ENCODE results near the gene MNT.

The MNT gene

DNA sequence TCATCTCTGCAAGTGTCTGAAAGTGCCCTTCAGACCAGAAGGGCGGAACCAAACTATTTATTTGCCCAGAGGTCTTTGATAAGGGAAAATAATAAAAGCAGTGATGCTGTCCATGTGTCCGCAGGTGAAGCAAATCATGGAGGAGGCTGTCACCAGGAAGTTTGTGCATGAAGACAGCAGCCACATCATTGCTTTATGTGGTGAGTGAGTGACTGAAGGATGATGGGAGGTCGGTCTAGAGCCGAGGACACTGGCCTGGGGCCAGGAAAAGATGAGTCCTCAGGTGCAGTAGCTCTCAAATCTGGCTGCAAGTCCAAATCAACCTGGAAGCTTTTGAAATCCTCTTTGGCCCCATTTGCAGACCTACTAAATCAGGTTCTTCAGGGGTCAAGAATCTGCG is 57.4 kb downstream of the MNT start:
- H3K36me3 ChIP-seq (ENCODE audit: insufficient read depth, insufficient read length, low read length) = peaks cover 30% of the 10 kb centered on the region
- TF ChIP-seq SUZ12 (IDR thresholded peaks at IDR 0.05; ENCODE audit: extremely low read depth, insufficient read depth, insufficient read length) (no peak), ZNF274 (IDR thresholded peaks at IDR 0.05; ENCODE audit: low read depth, low read length) (no peak), YY1 (IDR thresholded peaks at IDR 0.05; ENCODE audit: insufficient read depth, insufficient read length) (no peak)
- H3K4me3 ChIP-seq (ENCODE audit: insufficient read length, low read depth) = no peak overlapping the region
- no peak for DNase-seq (ENCODE audit: low read depth, low spot score)
- peaks cover 2% of the 10 kb centered on the region for H3K4me1 ChIP-seq (ENCODE audit: insufficient read depth, insufficient read length)
- H3K9me3 ChIP-seq (ENCODE audit: insufficient read depth, low read length) = no peaks in the 10 kb centered on the region
- no peaks in the 10 kb centered on the region for H3K27me3 ChIP-seq (ENCODE audit: insufficient read depth, insufficient read length)
- H3K9ac ChIP-seq (ENCODE audit: insufficient read length, low read depth) = no peak overlapping the region

DNA sequence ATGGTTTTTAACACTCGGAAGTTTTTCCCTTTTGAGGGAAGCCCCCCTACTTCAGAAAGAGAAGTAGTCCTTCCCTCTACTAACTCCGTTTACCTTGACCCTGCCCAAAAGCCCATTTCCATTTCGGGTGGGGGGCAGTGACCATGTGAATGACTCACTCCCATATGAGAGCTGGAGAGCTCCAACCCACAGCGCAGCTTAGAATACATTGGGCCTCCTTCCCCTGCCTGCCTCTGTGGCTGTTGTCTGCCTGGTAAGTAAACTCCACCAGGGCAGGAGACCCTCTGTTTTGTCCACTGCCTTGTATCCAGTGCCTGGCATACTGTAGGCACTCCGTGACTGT is 62.6 kb downstream of the MNT start:
- peaks cover 36% of the 10 kb centered on the region for H3K36me3 ChIP-seq (ENCODE audit: insufficient read depth, insufficient read length, low read length)
- H3K9me3 ChIP-seq (ENCODE audit: insufficient read depth, low read length) = no peaks in the 10 kb centered on the region
- peak overlapping the region; percentile 99 for H3K9ac ChIP-seq (ENCODE audit: insufficient read length, low read depth)
- no peak for DNase-seq (ENCODE audit: low read depth, low spot score)
- H3K4me1 ChIP-seq (ENCODE audit: insufficient read depth, insufficient read length) = peaks cover 4% of the 10 kb centered on the region
- TF ChIP-seq ZNF274 (IDR thresholded peaks at IDR 0.05; ENCODE audit: low read depth, low read length) (no peak), YY1 (IDR thresholded peaks at IDR 0.05; ENCODE audit: insufficient read depth, insufficient read length) (no peak), SUZ12 (IDR thresholded peaks at IDR 0.05; ENCODE audit: extremely low read depth, insufficient read depth, insufficient read length) (no peak)
- H3K27me3 ChIP-seq (ENCODE audit: insufficient read depth, insufficient read length) = no peaks in the 10 kb centered on the region
- peak overlapping the region; percentile 98 for H3K4me3 ChIP-seq (ENCODE audit: insufficient read length, low read depth)

DNA sequence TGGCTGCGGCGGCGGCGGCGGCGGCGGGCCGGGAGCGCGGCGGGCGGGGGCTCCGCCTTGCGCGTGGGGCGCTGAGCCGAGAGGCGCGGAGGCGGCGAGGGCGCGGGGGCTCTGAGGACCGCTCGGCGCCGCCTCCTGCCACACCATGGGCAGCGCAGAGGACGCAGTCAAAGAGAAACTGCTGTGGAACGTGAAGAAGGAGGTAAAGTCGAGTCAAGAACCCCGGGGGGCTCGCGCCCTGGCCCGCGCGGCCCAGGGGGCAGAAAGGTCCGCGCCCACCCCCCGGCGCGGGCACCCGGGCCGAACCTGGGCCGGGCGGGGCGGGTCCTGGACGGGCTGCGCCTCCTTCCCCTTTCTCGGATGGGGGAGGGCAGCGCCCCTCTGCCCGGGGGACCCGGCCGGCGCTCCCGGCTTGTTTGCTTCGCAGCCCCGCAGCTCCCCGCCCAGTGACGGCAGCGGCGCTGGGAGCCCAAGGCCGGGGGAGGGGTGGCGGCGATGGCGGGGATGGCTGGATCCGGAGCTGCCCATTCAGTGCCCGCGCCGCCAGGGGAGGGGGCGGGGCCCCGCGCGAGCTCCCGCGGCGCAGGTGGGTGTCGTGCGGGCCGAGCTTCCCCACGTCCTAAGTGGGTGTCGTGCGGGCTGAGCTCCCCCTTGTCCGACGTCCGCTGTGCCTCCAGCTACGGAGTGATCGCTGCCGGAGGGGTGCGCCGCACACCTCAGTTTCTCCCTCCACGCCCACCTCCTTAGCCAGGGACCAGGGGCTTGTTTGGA is 63.1 kb downstream of the MNT start:
- TF ChIP-seq YY1 (IDR thresholded peaks at IDR 0.05; ENCODE audit: insufficient read depth, insufficient read length) (no peak), ZNF274 (IDR thresholded peaks at IDR 0.05; ENCODE audit: low read depth, low read length) (no peak), SUZ12 (IDR thresholded peaks at IDR 0.05; ENCODE audit: extremely low read depth, insufficient read depth, insufficient read length) (no peak)
- DNase-seq (ENCODE audit: low read depth, low spot score) = no peak
- peak overlapping the region; percentile 99 for H3K9ac ChIP-seq (ENCODE audit: insufficient read length, low read depth)

DNA sequence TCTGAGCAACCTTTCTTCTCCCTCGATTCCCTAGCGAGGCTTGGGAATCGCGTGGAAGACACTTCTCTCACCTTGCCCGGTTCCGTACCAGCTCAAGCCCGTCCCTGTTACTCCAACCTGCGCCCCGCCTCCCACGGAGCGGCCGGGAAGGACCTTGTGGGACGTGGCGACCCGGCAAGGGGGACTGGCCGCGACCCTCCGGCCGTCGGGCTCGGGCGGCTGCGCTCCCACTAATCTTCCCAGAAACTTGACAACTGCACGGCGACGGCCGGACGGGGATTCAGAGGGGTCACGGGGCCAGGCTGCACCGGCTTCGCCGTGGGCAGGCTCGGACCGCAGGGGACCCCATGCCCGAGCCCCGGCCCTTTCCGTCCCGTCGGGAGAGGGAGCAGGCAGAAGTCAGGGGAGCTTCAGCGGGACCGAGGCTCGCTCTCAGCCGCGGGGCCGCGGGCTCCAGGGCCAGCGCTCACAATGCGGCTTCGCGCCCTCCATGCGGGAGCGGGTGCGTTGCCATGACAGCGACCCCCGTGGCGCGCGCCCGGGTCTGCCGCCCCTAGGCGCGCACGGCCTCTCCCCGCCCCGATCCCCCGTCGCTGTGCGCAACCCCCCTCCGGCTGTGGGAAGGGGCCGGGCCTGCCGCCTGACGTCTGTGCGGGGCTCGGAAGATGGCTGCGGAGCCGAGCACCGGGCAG is 63.9 kb downstream of the MNT start, which contains the start of gene SGSM2:
Gene SGSM2, plus strand, starts transcription at position 650 of the 692 bp plus-strand sequence. CDS start 188 bp downstream, outside the sequence.
- H3K4me3 ChIP-seq (ENCODE audit: insufficient read length, low read depth) = peak within 1 kb of the TSS; percentile 98
- H3K27me3 ChIP-seq (ENCODE audit: insufficient read depth, insufficient read length) = no peaks in the 10 kb centered on the region
- H3K9me3 ChIP-seq (ENCODE audit: insufficient read depth, low read length) = no peaks in the 10 kb centered on the region
- DNase-seq (ENCODE audit: low read depth, low spot score) = no peak
- peaks cover 4% of the 10 kb centered on the region for H3K4me1 ChIP-seq (ENCODE audit: insufficient read depth, insufficient read length)
- peaks cover 44% of the 10 kb centered on the region for H3K36me3 ChIP-seq (ENCODE audit: insufficient read depth, insufficient read length, low read length)
- H3K9ac ChIP-seq (ENCODE audit: insufficient read length, low read depth) = peak within 1 kb of the TSS; percentile 99
- TF ChIP-seq SUZ12 (IDR thresholded peaks at IDR 0.05; ENCODE audit: extremely low read depth, insufficient read depth, insufficient read length) = no peak
- no peak for TF ChIP-seq ZNF274 (IDR thresholded peaks at IDR 0.05; ENCODE audit: low read depth, low read length)
- no peak for TF ChIP-seq YY1 (IDR thresholded peaks at IDR 0.05; ENCODE audit: insufficient read depth, insufficient read length)

More for the DNA sequence above, 63.1 kb downstream of the MNT start:
- no peaks in the 10 kb centered on the region for H3K9me3 ChIP-seq (ENCODE audit: insufficient read depth, low read length)
- H3K36me3 ChIP-seq (ENCODE audit: insufficient read depth, insufficient read length, low read length) = peaks cover 39% of the 10 kb centered on the region
- H3K4me1 ChIP-seq (ENCODE audit: insufficient read depth, insufficient read length) = peaks cover 4% of the 10 kb centered on the region
- peak overlapping the region; percentile 98 for H3K4me3 ChIP-seq (ENCODE audit: insufficient read length, low read depth)
- H3K27me3 ChIP-seq (ENCODE audit: insufficient read depth, insufficient read length) = no peaks in the 10 kb centered on the region

DNA sequence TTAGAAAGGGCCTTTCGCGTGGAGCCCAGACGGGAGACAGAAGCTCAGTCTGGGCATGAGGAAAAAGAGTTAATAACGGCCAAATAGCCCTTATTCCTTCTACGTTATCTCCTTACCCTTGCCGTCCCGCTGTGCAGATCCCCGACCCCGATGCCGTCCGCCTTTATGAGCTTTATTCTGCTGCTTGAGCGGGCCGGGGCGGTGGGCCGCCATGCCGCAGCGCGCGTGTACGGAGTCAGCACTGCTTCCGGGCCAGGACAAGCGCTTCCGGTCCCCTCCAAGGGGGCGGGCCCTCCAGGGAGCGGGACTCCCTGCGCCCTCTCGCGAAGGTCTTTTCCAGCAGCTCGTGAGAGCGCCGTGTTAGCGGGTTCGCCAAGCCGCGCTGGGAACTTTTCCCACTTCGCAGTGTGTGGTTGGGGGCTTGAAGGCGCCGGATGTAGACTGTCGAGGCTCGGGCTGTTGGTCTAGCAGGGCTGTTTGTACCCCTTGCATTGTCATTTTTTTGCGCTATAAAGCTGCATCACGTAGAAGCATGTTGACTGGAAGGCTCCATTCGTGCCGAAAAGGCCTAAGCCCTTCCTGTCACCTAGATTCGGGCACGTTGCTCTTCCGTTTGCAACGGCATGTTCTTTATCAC is 64.5 kb downstream of the MNT start, which contains the start of gene TSR1:
Gene TSR1, minus strand, starts transcription at position 243 of the 637 bp plus-strand sequence. Its CDS starts 30 bp downstream, at position 213.
- Histone ChIP-seq H3K4me3 (ENCODE audit: insufficient read length, low read depth) (peak within 1 kb of the TSS; percentile 98), H3K9me3 (ENCODE audit: insufficient read depth, low read length) (no peaks in the 10 kb centered on the region), H3K27me3 (ENCODE audit: insufficient read depth, insufficient read length) (no peaks in the 10 kb centered on the region), H3K4me1 (ENCODE audit: insufficient read depth, insufficient read length) (peaks cover 4% of the 10 kb centered on the region), H3K36me3 (ENCODE audit: insufficient read depth, insufficient read length, low read length) (peaks cover 46% of the 10 kb centered on the region), H3K9ac (ENCODE audit: insufficient read length, low read depth) (peak within 1 kb of the TSS; percentile 99)
- peak; percentile 79 for TF ChIP-seq YY1 (IDR thresholded peaks at IDR 0.05; ENCODE audit: insufficient read depth, insufficient read length)
- no peak for TF ChIP-seq SUZ12 (IDR thresholded peaks at IDR 0.05; ENCODE audit: extremely low read depth, insufficient read depth, insufficient read length)
- peak; percentile 68 for DNase-seq (ENCODE audit: low read depth, low spot score)

GRCh38 chr17:2335726-2336214 is 65.1 kb downstream of the MNT start:
- DNase-seq (ENCODE audit: low read depth, low spot score) = no peak
- Histone ChIP-seq H3K9me3 (ENCODE audit: insufficient read depth, low read length) (no peaks in the 10 kb centered on the region), H3K9ac (ENCODE audit: insufficient read length, low read depth) (peak overlapping the region; percentile 99), H3K36me3 (ENCODE audit: insufficient read depth, insufficient read length, low read length) (peaks cover 48% of the 10 kb centered on the region), H3K4me1 (ENCODE audit: insufficient read depth, insufficient read length) (peaks cover 4% of the 10 kb centered on the region), H3K4me3 (ENCODE audit: insufficient read length, low read depth) (peak overlapping the region; percentile 98), H3K27me3 (ENCODE audit: insufficient read depth, insufficient read length) (no peaks in the 10 kb centered on the region)
- no peak for TF ChIP-seq YY1 (IDR thresholded peaks at IDR 0.05; ENCODE audit: insufficient read depth, insufficient read length)
- no peak for TF ChIP-seq SUZ12 (IDR thresholded peaks at IDR 0.05; ENCODE audit: extremely low read depth, insufficient read depth, insufficient read length)

All from NT2/D1 (cell line).